Suprapubic skin (tissue), 4 donors: ENCODE measurements around the gene FMN1. TPM values are rescaled to one million over a fixed set of nuclear protein-coding genes. Genes with fewer than 3 reads are reported as not detected.

Source experiments
- DNase-seq, 2 donors: peaks; one replicate each; pipeline ENCODE4 v3.0.0-alpha.2; 2019; ENCODE audit warnings: low spot score in 2 of 2
- H3K27ac ChIP-seq: fragments of 200-600 bp; sonication (generic); one replicate; pipeline ENCODE4 v1.5.1; 2019
- H3K27me3 ChIP-seq: fragments of 200-600 bp; sonication (generic); one replicate; pipeline ENCODE4 v1.5.1; 2019
- H3K36me3 ChIP-seq: fragments of 200-600 bp; sonication (generic); one replicate; pipeline ENCODE4 v1.5.1; 2019
- H3K4me1 ChIP-seq: fragments of 200-600 bp; sonication (generic); one replicate; pipeline ENCODE4 v1.5.1; 2019
- H3K4me3 ChIP-seq: fragments of 200-600 bp; sonication (generic); one replicate; pipeline ENCODE4 v1.5.1; 2019; ENCODE audit warnings: mild to moderate bottlenecking
- H3K9me3 ChIP-seq: fragments of 200-600 bp; sonication (generic); one replicate; pipeline ENCODE4 v1.5.1; 2019
- EP300 ChIP-seq: sonication (generic); formaldehyde crosslinking; IDR thresholded peaks from one replicate; pipeline ENCODE4 v1.6.1; 2017; ENCODE audit warnings: antibody characterized with exemption
- POLR2A ChIP-seq, 2 donors: fragments of 450-650 bp; IDR thresholded peaks; one replicate each; pipeline ENCODE4 v1.6.1; 2017; ENCODE audit warnings: antibody characterized with exemption in 2 of 2, mild to moderate bottlenecking in 2 of 2, moderate library complexity in 2 of 2
- POLR2AphosphoS5 ChIP-seq, 3 donors: sonication (generic); formaldehyde crosslinking; IDR thresholded peaks; one replicate each; pipeline ENCODE4 v1.6.1; 2017; ENCODE audit warnings: antibody characterized with exemption in 3 of 3
- WGBS: methylation state at CpG from one replicate; pipeline ENCODE4 v1.1.5; 2018; 5-methylcytosine and 5-hydroxymethylcytosine counted together
- total RNA-seq, 4 donors: library from RNA; depleted of rRNA; stranded (reverse); fragments of >200 nt; gene quantifications; one replicate each; pipeline ENCODE4 v1.1.0, GENCODE V29; 2016
- TF ChIP-seq, protein P1 (sequence below), 2 donors: fragments of 200-600 bp in 1 of 2; fragments of 450-650 bp in 1 of 2; sonication (generic) in 1 of 2; IDR thresholded peaks; one replicate each; pipeline ENCODE4 v1.5.1; 2016 to 2019; ENCODE audit warnings: antibody characterized with exemption in 2 of 2, mild to moderate bottlenecking in 1 of 2, moderate library complexity in 1 of 2

Gene FMN1
- total RNA-seq, 4 donors from 2014 or later, result 19.8 to 47.3 (median 33.1) TPM

- Histone ChIP-seq H3K27ac (no peak overlapping the region), H3K27me3 (no peaks in the 10 kb centered on the region), H3K4me1 (no peaks in the 10 kb centered on the region), H3K4me3 (no peak overlapping the region), H3K9me3 (peaks cover 4% of the 10 kb centered on the region), H3K36me3 (no peaks in the 10 kb centered on the region)
- 98% methylated on average over 4 of the region's 4 CpGs for WGBS
- DNase-seq, result no peak
- TF ChIP-seq EP300, result no peak
- TF ChIP-seq, protein P1, sequence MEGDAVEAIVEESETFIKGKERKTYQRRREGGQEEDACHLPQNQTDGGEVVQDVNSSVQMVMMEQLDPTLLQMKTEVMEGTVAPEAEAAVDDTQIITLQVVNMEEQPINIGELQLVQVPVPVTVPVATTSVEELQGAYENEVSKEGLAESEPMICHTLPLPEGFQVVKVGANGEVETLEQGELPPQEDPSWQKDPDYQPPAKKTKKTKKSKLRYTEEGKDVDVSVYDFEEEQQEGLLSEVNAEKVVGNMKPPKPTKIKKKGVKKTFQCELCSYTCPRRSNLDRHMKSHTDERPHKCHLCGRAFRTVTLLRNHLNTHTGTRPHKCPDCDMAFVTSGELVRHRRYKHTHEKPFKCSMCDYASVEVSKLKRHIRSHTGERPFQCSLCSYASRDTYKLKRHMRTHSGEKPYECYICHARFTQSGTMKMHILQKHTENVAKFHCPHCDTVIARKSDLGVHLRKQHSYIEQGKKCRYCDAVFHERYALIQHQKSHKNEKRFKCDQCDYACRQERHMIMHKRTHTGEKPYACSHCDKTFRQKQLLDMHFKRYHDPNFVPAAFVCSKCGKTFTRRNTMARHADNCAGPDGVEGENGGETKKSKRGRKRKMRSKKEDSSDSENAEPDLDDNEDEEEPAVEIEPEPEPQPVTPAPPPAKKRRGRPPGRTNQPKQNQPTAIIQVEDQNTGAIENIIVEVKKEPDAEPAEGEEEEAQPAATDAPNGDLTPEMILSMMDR (IDR thresholded peaks at IDR 0.05), result no peak
- no peak for TF ChIP-seq POLR2A (IDR thresholded peaks at IDR 0.05)
- no peak for TF ChIP-seq POLR2AphosphoS5 (IDR thresholded peaks at IDR 0.05)
Measured at GRCh38 chr15:32946210-32946609, 248.3 kb downstream of the FMN1 start.

DNA sequence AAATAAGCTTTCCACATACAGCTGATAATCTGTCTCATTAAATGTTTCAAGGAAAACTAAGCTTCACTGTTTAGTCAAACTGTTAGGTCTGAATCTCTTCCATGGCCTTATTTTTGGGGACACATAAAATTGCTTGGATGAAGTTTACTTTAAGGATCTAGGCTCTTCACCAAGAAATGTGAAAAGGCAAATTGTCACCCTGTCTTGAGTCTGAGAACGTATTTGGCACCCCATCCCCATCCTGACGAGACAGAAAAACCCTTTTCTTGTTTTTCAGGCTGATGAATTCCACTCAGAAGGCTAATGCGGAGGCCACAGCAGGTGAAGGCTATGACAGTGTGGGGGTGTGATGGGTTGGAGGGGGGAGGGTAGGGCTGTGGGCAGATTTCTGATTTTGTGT, 250.1 kb downstream of the FMN1 start:
- 89% methylated on average over 3 of the region's 3 CpGs for WGBS
- H3K36me3 ChIP-seq, result no peaks in the 10 kb centered on the region
- TF ChIP-seq POLR2A (IDR thresholded peaks at IDR 0.05) (no peak), POLR2AphosphoS5 (IDR thresholded peaks at IDR 0.05) (no peak), EP300 (no peak)
- TF ChIP-seq, protein P1 (IDR thresholded peaks at IDR 0.05), result no peak

DNA sequence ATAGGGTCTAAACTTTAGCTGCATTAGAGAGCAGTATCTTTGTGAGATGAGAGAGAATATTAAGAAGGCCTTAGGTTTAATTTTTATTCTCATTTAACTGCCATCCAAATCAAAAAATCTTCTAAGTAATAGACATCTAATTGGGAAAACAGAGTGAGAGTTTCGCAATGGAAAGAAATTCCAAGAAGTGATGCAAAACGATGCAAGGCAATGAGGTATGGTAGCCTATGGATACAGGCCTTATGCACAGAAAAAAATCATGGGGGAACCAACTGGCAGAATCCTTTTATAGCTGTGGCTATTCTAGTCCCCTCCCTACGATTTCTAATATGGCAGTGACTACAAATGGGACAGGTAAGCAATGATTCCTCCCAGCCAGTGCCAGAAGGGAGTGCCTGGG, 250.8 kb downstream of the FMN1 start:
- H3K27me3 ChIP-seq, result no peaks in the 10 kb centered on the region
- 92% methylated on average over 3 of the region's 3 CpGs for WGBS
- no peaks in the 10 kb centered on the region for H3K9me3 ChIP-seq
- no peak overlapping the region for H3K4me3 ChIP-seq
- no peak for TF ChIP-seq EP300
- no peak for TF ChIP-seq POLR2AphosphoS5 (IDR thresholded peaks at IDR 0.05)
- TF ChIP-seq POLR2A (IDR thresholded peaks at IDR 0.05), result no peak
- TF ChIP-seq, protein P1 (IDR thresholded peaks at IDR 0.05), result no peak
- no peak for DNase-seq
- no peaks in the 10 kb centered on the region for H3K4me1 ChIP-seq
- H3K36me3 ChIP-seq, result no peaks in the 10 kb centered on the region
- H3K27ac ChIP-seq, result no peak overlapping the region

More for the DNA sequence above, 250.1 kb downstream of the FMN1 start:
- no peak for DNase-seq
- no peak overlapping the region for H3K27ac ChIP-seq
- H3K4me1 ChIP-seq, result no peaks in the 10 kb centered on the region
- H3K4me3 ChIP-seq, result no peak overlapping the region
- H3K27me3 ChIP-seq, result no peaks in the 10 kb centered on the region
- peaks cover 4% of the 10 kb centered on the region for H3K9me3 ChIP-seq

DNA sequence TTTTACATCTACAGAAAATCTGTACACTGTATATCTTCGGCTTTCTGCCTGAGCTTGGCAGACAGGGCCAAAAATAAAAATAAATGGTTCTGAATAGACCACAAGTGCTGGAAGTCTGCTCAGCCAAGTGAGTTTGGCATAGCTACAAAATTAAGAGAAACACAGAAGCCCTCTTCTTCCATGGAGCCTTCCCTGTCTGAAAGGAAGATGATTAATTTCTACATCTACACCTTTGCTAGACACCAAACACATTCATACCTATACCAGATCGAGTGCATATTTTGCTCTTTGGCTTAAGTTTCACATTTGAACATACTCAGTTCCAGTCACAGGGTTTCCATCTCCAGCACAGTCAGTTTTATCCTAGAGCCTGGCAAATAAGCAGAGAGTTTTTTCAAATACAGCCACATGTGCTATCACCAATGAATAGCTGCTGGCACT, 252.1 kb downstream of the FMN1 start:
- H3K27me3 ChIP-seq, result no peaks in the 10 kb centered on the region
- H3K36me3 ChIP-seq, result no peaks in the 10 kb centered on the region
- no peak overlapping the region for H3K27ac ChIP-seq
- H3K9me3 ChIP-seq, result no peaks in the 10 kb centered on the region
- DNase-seq, result no peak
- TF ChIP-seq EP300 (no peak), POLR2A (IDR thresholded peaks at IDR 0.05) (no peak), POLR2AphosphoS5 (IDR thresholded peaks at IDR 0.05) (no peak)
- TF ChIP-seq, protein P1 (IDR thresholded peaks at IDR 0.05), result no peak
- 54% methylated on average over 2 of the region's 2 CpGs for WGBS
- H3K4me1 ChIP-seq, result no peaks in the 10 kb centered on the region
- no peak overlapping the region for H3K4me3 ChIP-seq

DNA sequence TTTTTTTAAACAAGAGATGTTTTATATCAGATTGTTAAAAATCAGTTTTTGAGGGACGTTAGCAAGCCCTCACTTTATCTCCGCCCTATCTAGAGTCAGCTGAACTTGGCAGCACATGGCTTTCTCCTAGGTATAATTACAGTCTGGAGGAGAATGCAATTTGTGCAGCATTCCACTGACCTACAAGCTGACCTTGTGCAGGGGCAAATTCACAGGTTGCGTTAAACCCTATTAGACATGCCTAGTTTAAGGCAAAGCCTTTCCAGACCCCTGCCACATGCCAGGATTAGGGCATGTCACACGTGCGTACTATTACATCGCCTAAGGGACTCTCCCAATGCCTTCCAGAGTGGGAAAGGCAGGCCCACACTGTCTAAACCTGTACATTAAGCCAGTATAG, 252.7 kb downstream of the FMN1 start:
- 77% methylated on average over 6 of the region's 6 CpGs for WGBS
- no peak overlapping the region for H3K4me3 ChIP-seq
- no peak for DNase-seq
- H3K9me3 ChIP-seq, result no peaks in the 10 kb centered on the region
- no peaks in the 10 kb centered on the region for H3K4me1 ChIP-seq
- no peaks in the 10 kb centered on the region for H3K27me3 ChIP-seq
- H3K27ac ChIP-seq, result no peak overlapping the region
- H3K36me3 ChIP-seq, result no peaks in the 10 kb centered on the region
- TF ChIP-seq POLR2A (IDR thresholded peaks at IDR 0.05), result no peak
- no peak for TF ChIP-seq EP300
- TF ChIP-seq POLR2AphosphoS5 (IDR thresholded peaks at IDR 0.05), result no peak
- TF ChIP-seq, protein P1 (IDR thresholded peaks at IDR 0.05), result no peak
